Measurements from ENCODE around the gene MIA2. TPM values are rescaled to one million over a fixed set of nuclear protein-coding genes. Genes with fewer than 3 reads are reported as not detected.

Gene MIA2
- total RNA-seq, 4 donors from 2014 or later, result 13.6 to 30.9 (median 20.7) TPM

GRCh38 chr14:39264558-39264957 lies 30.8 kb downstream of the MIA2 start:
- Histone ChIP-seq H3K27ac (peak overlapping the region; percentile 95 to 99 (median 98)), H3K36me3 (no peaks in the 10 kb centered on the region), H3K4me1 (peaks cover 18 to 21% of the 10 kb centered on the region in 2 donors), H3K4me3 (no peak overlapping the region), H3K9me3 (no peaks in the 10 kb centered on the region), H3K27me3 (no peaks in the 10 kb centered on the region)
- TF ChIP-seq CTCF (IDR thresholded peaks at IDR 0.05 in 4 of 5, conservative IDR thresholded peaks at IDR 0.05 in 1 of 5) (no peak), POLR2A (IDR thresholded peaks at IDR 0.05) (no peak)
- DNase-seq (no peak), ATAC-seq (no peak)
- in situ Hi-C loops (cut with MboI; ENCODE audit: low sequenced_read_pairs in 4 of 4), result loop anchor here in 1 of 4 donors (25.0 kb wide), 1 partner anchor 173 kb away; the partner anchor contains the start of gene FBXO33
- intact Hi-C loops (cut with DNase I; ENCODE audit: low total_unique reads), result no loop called here

- H3K4me1 ChIP-seq, result peaks cover 23 to 26% of the 10 kb centered on the region in 2 donors
- no peaks in the 10 kb centered on the region for H3K36me3 ChIP-seq
- DNase-seq (no peak), ATAC-seq (peak in 1 of 2 donors; percentile 15)
- intact Hi-C loops (cut with DNase I; ENCODE audit: low total_unique reads), result loop anchor here (5.0 kb wide), 1 partner anchor 102 kb away; no protein-coding TSS in a partner anchor
- H3K27me3 ChIP-seq, result no peaks in the 10 kb centered on the region
- H3K4me3 ChIP-seq, result peak overlapping the region in 2 of 4 donors; percentile 77 to 88
- in situ Hi-C loops (cut with MboI; ENCODE audit: low sequenced_read_pairs in 4 of 4), result loop anchor here in 1 of 4 donors (25.0 kb wide), 1 partner anchor 172 kb away; the partner anchor contains the start of gene FBXO33
- no peaks in the 10 kb centered on the region for H3K9me3 ChIP-seq
- H3K27ac ChIP-seq, result peak overlapping the region; percentile 95 to 99 (median 98)
- TF ChIP-seq POLR2A (IDR thresholded peaks at IDR 0.05) (no peak), CTCF (IDR thresholded peaks at IDR 0.05 in 4 of 5, conservative IDR thresholded peaks at IDR 0.05 in 1 of 5) (no peak)
Observed at GRCh38 chr14:39265033-39265432, 31.3 kb downstream of the MIA2 start.

- peak in 1 of 2 donors; percentile 4 for TF ChIP-seq POLR2A (IDR thresholded peaks at IDR 0.05)
- TF ChIP-seq CTCF (IDR thresholded peaks at IDR 0.05 in 4 of 5, conservative IDR thresholded peaks at IDR 0.05 in 1 of 5), result no peak
- H3K9me3 ChIP-seq, result no peaks in the 10 kb centered on the region
- peak; percentile 72 to 84 for DNase-seq
- H3K4me1 ChIP-seq, result peaks cover 27 to 33% of the 10 kb centered on the region in 2 donors
- H3K27me3 ChIP-seq, result no peaks in the 10 kb centered on the region
- H3K27ac ChIP-seq, result peak overlapping the region; percentile 95 to 99 (median 98)
- in situ Hi-C loops (cut with MboI; ENCODE audit: low sequenced_read_pairs in 4 of 4) (loop anchor here in 1 of 4 donors (25.0 kb wide), 1 partner anchor 171 kb away; the partner anchor contains the start of gene FBXO33), intact Hi-C loops (cut with DNase I; ENCODE audit: low total_unique reads) (loop anchor here (1.0 to 5.0 kb wide), 2 partner anchors 101 to 166 kb away; partner anchors contain the start of gene FBXO33)
- peak; percentile 73 to 78 for ATAC-seq
- H3K36me3 ChIP-seq, result no peaks in the 10 kb centered on the region
- peak overlapping the region; percentile 77 to 97 (median 91) for H3K4me3 ChIP-seq
Observed at GRCh38 chr14:39265806-39266524, 32.2 kb downstream of the MIA2 start.

GRCh38 chr14:39266525-39266870 lies 32.8 kb downstream of the MIA2 start:
- DNase-seq, result no peak
- Histone ChIP-seq H3K27me3 (no peaks in the 10 kb centered on the region), H3K9me3 (no peaks in the 10 kb centered on the region), H3K36me3 (no peaks in the 10 kb centered on the region), H3K4me1 (peaks cover 27 to 33% of the 10 kb centered on the region in 2 donors), H3K27ac (peak overlapping the region; percentile 95 to 99 (median 98)), H3K4me3 (peak overlapping the region; percentile 77 to 97 (median 91))
- in situ Hi-C loops (cut with MboI; ENCODE audit: low sequenced_read_pairs in 4 of 4) (loop anchor here in 1 of 4 donors (25.0 kb wide), 1 partner anchor 171 kb away; the partner anchor contains the start of gene FBXO33), intact Hi-C loops (cut with DNase I; ENCODE audit: low total_unique reads) (loop anchor here (1.0 to 5.0 kb wide), 2 partner anchors 101 to 166 kb away; partner anchors contain the start of gene FBXO33)
- TF ChIP-seq POLR2A (IDR thresholded peaks at IDR 0.05), result no peak
- TF ChIP-seq CTCF (IDR thresholded peaks at IDR 0.05 in 4 of 5, conservative IDR thresholded peaks at IDR 0.05 in 1 of 5), result no peak
- peak; percentile 68 to 75 for ATAC-seq

Measured in gastrocnemius medialis (tissue), 4 donors.